ENCODE data around the gene EFNB1. TPM values are rescaled to one million over a fixed set of nuclear protein-coding genes. Genes with fewer than 3 reads are reported as not detected.

EFNB1 gene
- total RNA-seq, 1 experiment from 2014 or later: 16.4 TPM

- TF ChIP-seq, protein P1, sequence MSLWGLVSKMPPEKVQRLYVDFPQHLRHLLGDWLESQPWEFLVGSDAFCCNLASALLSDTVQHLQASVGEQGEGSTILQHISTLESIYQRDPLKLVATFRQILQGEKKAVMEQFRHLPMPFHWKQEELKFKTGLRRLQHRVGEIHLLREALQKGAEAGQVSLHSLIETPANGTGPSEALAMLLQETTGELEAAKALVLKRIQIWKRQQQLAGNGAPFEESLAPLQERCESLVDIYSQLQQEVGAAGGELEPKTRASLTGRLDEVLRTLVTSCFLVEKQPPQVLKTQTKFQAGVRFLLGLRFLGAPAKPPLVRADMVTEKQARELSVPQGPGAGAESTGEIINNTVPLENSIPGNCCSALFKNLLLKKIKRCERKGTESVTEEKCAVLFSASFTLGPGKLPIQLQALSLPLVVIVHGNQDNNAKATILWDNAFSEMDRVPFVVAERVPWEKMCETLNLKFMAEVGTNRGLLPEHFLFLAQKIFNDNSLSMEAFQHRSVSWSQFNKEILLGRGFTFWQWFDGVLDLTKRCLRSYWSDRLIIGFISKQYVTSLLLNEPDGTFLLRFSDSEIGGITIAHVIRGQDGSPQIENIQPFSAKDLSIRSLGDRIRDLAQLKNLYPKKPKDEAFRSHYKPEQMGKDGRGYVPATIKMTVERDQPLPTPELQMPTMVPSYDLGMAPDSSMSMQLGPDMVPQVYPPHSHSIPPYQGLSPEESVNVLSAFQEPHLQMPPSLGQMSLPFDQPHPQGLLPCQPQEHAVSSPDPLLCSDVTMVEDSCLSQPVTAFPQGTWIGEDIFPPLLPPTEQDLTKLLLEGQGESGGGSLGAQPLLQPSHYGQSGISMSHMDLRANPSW (CRISPR knock-in tag; conservative IDR thresholded peaks at IDR 0.05; ENCODE audit: low read depth): no peak
- no peak for TF ChIP-seq TEAD4 (CRISPR knock-in tag; IDR thresholded peaks at IDR 0.05)
- TF ChIP-seq JAZF1 (CRISPR knock-in tag; IDR thresholded peaks at IDR 0.05): no peak
- no peak for TF ChIP-seq NR1H2 (CRISPR knock-in tag; IDR thresholded peaks at IDR 0.05)
- TF ChIP-seq, protein P2, sequence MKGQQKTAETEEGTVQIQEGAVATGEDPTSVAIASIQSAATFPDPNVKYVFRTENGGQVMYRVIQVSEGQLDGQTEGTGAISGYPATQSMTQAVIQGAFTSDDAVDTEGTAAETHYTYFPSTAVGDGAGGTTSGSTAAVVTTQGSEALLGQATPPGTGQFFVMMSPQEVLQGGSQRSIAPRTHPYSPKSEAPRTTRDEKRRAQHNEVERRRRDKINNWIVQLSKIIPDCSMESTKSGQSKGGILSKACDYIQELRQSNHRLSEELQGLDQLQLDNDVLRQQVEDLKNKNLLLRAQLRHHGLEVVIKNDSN (CRISPR knock-in tag; IDR thresholded peaks at IDR 0.05): no peak
- no peak for TF ChIP-seq CBFB (CRISPR knock-in tag; IDR thresholded peaks at IDR 0.05; ENCODE audit: low read depth)
- TF ChIP-seq MLX (CRISPR knock-in tag; IDR thresholded peaks at IDR 0.05): no peak
Measured at GRCh38 chrX:68833448-68833805, 4.6 kb downstream of the EFNB1 start (continued).

- CTCF ChIA-PET: interaction anchor here (1.3 kb wide), 1 partner anchor 13 kb away, joined by 3 read pairs; no protein-coding TSS in a partner anchor
- ATAC-seq: no peak
Measured at GRCh38 chrX:68833855-68834331, 5.1 kb downstream of the EFNB1 start.

More at GRCh38 chrX:68833855-68834331, 5.1 kb downstream of the EFNB1 start:
- no peak overlapping the region for H3K27ac Mint-ChIP-seq
- DNase-seq (ENCODE audit: low spot score): no peak
- H3K4me1 Mint-ChIP-seq: peaks cover 21% of the 10 kb centered on the region
- no peak for TF ChIP-seq HMGA2 (CRISPR knock-in tag; IDR thresholded peaks at IDR 0.05)
- TF ChIP-seq ATF2 (CRISPR knock-in tag; IDR thresholded peaks at IDR 0.05; ENCODE audit: borderline replicate concordance, low read depth): no peak
- TF ChIP-seq, protein P3, sequence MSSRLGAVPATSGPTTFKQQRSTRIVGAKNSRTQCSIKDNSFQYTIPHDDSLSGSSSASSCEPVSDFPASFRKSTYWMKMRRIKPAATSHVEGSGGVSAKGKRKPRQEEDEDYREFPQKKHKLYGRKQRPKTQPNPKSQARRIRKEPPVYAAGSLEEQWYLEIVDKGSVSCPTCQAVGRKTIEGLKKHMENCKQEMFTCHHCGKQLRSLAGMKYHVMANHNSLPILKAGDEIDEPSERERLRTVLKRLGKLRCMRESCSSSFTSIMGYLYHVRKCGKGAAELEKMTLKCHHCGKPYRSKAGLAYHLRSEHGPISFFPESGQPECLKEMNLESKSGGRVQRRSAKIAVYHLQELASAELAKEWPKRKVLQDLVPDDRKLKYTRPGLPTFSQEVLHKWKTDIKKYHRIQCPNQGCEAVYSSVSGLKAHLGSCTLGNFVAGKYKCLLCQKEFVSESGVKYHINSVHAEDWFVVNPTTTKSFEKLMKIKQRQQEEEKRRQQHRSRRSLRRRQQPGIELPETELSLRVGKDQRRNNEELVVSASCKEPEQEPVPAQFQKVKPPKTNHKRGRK (CRISPR knock-in tag; IDR thresholded peaks at IDR 0.05; ENCODE audit: borderline replicate concordance): no peak
- no peak for TF ChIP-seq JUN (CRISPR knock-in tag; IDR thresholded peaks at IDR 0.05)
- TF ChIP-seq MYBL2 (CRISPR knock-in tag; IDR thresholded peaks at IDR 0.05): no peak
- TF ChIP-seq EMX1 (CRISPR knock-in tag; IDR thresholded peaks at IDR 0.05): no peak
- TF ChIP-seq NFYB (CRISPR knock-in tag; conservative IDR thresholded peaks at IDR 0.05; ENCODE audit: low read depth): no peak
- TF ChIP-seq, protein P2 (CRISPR knock-in tag; IDR thresholded peaks at IDR 0.05): no peak
- TF ChIP-seq, protein P1 (CRISPR knock-in tag; conservative IDR thresholded peaks at IDR 0.05; ENCODE audit: low read depth): no peak
- TF ChIP-seq E2F1 (CRISPR knock-in tag; IDR thresholded peaks at IDR 0.05): no peak
- H3K27me3 Mint-ChIP-seq (ENCODE audit: low read depth): peaks cover 87% of the 10 kb centered on the region
- peaks cover 3% of the 10 kb centered on the region for H3K36me3 Mint-ChIP-seq
- no peak overlapping the region for H3K4me3 Mint-ChIP-seq
- POLR2A ChIA-PET: no interaction called here
- H3K9me3 Mint-ChIP-seq: no peaks in the 10 kb centered on the region

Measured in WTC11 (cell line).